ENCODE measurements around the gene ZNF787.

- no peak for TF ChIP-seq POLR2A (IDR thresholded peaks at IDR 0.05; ENCODE audit: low read length)
- TF ChIP-seq GATA1 (IDR thresholded peaks at IDR 0.05; ENCODE audit: low read depth, low read length) = no peak
Measured at GRCh38 chr19:56097776-56098175, 23.3 kb downstream of the ZNF787 start.

Measured in erythroblast (primary cell).